GM18907 (cell line): ENCODE results near the gene CCDC197.

Experiments used
- ATAC-seq: cut with Tn5 transposase; IDR thresholded peaks from one replicate; pipeline ENCODE4 v1.9.1; 2021; ENCODE audit warnings: mild to moderate bottlenecking, moderate library complexity; ENCODE audit not compliant: unreplicated experiment

Gene CCDC197

GRCh38 chr14:93977171-93977570 lies 19.9 kb upstream of the CCDC197 start:
- no peak for ATAC-seq

- peak; percentile 62 for ATAC-seq
Measured at GRCh38 chr14:93977790-93978581, 19.1 kb upstream of the CCDC197 start.

DNA sequence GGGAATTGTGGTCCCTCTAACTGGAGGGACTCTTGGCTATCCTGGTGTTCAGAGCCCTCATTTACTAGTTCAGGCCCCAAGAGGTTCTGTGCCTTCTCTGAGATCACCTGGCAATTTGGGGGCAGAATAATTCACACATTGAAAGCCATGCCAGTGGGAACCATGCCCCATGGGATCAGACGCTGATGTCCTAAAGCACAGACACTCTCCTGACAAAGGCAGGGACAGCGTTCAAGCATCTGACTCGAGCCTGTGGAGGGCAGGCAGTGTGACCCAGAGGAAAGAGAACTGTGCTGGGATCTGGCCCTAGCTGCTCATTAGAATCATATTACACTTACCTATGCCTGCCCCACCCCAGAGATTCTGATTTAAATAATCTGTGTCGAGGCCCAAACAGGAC lies 18.4 kb upstream of the CCDC197 start:
- ATAC-seq: peak; percentile 5

- no peak for ATAC-seq
Measured at GRCh38 chr14:93980456-93981201, 16.5 kb upstream of the CCDC197 start.

GRCh38 chr14:93981316-93982229 lies 15.5 kb upstream of the CCDC197 start:
- ATAC-seq: no peak

DNA sequence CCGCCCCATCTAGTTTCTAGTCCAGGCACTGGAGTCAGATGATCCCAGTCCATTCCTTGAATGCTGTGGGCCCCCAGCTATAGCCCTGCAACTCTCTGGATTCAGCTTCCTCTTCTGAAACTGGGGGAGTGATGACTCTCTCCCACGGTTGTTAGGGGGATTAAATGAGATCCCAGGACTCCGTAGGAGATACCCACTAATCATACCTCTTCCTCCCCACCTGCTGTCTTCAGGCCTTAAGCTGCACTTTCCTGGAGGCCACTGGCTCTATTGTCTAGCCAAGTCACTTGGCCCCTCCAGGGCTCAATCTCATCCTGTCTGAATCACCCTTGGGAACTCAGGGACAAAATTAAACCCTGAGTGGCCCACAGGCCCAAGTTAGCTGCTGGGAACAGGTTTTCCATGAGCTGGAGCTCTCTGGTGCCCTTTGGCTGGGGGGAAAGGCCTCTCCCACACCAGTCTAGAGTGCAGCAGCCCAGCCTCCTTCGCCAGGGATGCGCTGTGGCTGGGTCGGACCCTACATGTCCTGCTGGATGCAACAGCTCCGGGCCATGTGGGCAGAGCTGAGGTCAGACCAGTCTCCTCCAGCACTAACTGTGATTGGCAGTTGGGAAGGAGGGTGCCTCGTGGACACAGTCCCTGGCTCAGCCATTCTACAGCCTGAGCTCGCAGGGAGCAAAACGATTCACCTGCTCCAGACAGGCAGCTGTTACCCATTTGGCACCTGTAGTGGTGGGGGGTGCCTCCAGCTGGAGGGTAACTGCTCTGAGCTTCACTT lies 14.7 kb upstream of the CCDC197 start:
- ATAC-seq: no peak

- no peak for ATAC-seq
Measured at GRCh38 chr14:93984070-93984469, 13.0 kb upstream of the CCDC197 start.

- no peak for ATAC-seq
Measured at GRCh38 chr14:93984987-93985410, 12.1 kb upstream of the CCDC197 start.

DNA sequence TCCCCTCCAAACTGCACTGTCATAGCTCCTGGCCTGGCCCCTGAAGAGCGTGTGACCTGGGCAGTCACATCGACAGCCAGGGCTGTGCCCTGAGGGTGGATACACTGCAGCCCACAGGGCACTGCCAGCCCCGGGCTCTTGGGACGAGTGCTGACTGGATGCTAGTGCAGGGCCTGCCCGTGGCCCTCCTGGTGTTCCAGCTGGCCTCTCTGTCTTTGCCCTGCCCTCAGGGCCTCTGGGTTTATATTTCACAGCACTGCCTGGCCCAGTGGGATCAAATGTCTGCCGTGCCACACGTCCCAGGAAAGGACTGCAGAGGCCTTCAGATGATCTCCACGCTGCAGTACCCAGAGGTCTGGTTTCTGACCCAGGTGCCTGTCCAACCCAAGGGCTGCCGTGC lies 10.1 kb upstream of the CCDC197 start:
- ATAC-seq: no peak

DNA sequence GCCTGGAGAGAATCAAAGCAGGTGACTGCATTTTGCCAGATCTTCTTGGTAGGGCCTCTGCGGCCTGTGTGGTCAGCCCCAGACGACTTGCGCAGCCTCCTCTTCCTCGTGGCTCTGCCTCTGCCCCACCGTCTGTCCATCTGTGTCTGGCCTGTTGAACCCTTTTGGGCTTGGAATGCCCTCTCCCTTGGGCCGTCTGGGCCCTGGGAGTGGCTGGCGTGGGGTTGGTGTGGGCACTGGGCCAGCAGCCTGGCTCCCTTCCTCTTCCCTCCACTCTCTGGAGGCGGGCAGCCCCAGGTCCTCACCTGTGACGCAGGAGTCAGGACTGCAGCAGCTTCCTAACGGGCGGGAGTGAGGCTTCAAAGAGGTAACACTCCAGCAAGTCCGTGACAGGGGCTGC lies 9.7 kb upstream of the CCDC197 start:
- no peak for ATAC-seq

DNA sequence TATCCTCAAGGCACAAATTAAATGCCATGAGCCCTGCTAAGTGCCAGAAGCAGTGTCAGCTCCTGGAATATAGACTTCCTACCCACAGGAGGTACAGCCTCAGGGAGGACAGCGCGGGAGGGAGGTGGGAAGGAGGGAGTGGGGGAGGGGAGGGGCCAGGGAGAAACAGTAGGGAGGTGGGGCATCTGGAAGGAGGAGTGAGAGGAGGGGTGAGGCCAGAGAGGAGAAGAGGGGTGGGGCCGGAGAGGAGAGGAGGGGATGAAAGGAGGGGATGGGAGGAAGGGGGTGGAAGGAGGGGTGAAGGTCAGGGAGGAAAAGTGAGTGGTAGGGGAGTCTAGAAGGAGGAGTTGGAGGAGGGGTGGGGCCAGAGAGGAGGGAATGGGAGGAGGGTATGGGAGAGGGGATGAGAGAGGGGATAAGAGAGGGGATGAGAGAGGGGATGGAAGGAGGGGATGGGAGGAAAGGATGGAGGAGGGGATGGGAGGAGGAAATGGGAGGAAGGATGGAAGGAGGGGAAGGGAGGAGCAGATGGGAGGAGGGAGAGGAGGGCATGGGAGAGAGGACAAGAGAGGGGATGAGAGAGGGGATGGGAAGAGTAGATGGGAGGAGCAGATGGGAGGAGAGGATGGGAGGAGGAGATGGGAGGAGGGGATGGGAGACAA lies 9.2 kb upstream of the CCDC197 start:
- no peak for ATAC-seq

DNA sequence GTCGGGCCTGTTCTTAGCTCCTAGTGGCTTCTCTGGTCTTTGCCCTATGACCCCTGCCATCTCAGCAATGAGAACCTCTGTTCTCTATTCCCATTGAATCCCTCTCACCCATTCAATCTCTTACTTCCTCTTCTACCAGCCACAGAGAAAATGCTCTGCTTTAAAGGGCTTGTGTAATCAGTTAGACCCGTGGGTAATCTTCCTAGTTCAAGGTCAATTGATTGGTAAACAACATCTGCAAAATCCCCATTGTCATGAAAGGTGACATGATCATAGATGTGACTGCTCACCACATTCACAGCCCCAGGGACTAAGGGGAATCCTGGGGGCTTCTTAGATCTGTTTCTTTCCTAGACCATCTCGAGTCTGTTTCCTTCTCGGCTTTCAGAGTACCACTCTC lies 7.2 kb upstream of the CCDC197 start:
- ATAC-seq: peak; percentile 75

DNA sequence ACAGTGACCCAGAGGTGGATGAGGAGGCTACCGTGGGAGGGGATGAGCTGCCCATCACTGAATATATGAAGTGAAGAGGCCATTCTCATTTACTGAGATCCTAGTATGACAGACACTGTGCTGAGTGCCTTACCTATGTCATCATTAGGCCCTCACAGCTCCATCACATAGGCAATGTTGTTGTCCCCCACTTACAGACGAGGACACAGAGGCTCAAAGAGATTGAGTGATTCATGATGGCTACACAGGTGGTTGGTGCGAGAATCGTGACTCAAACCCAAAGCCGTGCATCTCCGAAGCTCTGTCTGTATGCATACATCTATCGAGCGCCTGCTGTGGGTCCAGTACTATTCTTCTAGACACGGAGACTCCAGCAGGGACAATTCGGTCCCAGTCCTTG lies 5.9 kb upstream of the CCDC197 start:
- no peak for ATAC-seq

DNA sequence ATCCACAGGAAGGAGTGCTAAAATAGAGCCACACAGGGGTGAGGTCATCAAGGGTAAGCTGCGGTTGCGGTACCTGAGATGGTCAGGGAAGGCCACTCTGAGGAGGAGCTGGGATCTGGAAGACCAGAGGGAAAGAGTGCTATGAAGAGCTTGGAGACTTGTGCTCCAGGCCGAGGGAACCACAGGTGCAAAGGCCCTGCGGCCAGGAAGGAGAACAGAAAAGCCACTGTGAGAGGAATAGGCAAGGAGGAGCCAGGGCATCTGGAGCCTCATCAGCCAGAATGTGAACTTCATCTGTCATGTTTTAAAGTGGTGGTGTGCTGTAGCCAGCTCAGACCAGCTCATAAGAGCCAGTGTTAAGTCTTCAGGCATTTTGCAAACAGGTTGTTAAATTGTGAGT lies 5.5 kb upstream of the CCDC197 start:
- ATAC-seq: no peak

GRCh38 chr14:93993382-93993781 lies 3.7 kb upstream of the CCDC197 start:
- ATAC-seq: no peak

DNA sequence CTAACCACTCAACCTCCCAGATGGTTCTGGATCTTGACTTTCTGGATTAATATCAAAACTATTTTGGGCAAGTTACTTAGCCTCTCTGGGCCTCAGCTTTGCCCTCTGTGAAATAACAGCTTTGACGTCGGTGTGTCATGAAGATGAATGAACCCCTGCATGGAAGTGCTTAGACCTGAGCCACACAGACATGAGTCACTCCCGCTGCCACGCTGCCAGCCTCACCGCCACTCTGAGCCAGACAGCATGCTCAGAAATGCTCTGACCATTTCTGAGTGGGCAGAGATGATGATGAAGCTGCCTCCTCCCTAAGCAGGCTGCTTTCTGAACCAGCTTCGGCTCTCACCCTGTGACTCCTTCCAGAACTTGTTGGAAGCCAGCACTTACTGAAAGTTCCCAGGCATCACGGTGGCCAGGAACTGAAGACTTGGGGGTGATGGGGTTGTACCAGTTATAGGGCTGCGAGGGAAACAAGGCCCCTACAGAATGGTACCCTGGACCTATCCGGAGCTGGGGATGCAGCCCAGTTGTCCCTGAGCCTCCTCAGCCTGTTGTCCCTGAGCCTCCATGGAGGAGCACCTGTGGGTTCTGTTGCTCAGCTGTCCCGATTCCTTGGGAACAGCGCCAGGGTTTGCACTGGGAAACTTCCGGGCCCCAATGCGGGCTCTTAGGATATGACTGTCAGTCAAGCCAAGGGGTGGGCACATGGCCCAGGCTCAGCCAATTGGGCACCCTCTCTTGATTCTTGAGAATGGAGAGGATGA lies 2.0 kb upstream of the CCDC197 start:
- ATAC-seq: no peak

GRCh38 chr14:93996130-93996695 lies 888 bp upstream of the CCDC197 start:
- ATAC-seq: no peak

- ATAC-seq: no peak
Measured at GRCh38 chr14:93997916-93998870, 1.1 kb downstream of the CCDC197 start.
